ENCODE results near the gene CACNB2.

GRCh38 chr10:18359812-18360211 is 219.6 kb downstream of the CACNB2 start:
- TF ChIP-seq PKNOX1 (IDR thresholded peaks at IDR 0.05), result no peak
- TF ChIP-seq BHLHE40 (IDR thresholded peaks at IDR 0.05; ENCODE audit: borderline replicate concordance), result no peak
- no peak for TF ChIP-seq TARDBP (IDR thresholded peaks at IDR 0.05)
- no peak for TF ChIP-seq FOXA1 (IDR thresholded peaks at IDR 0.05)
- TF ChIP-seq SUZ12 (IDR thresholded peaks at IDR 0.05), result no peak
- TF ChIP-seq FOXM1 (IDR thresholded peaks at IDR 0.05; ENCODE audit: borderline replicate concordance), result no peak
- TF ChIP-seq HDGF (IDR thresholded peaks at IDR 0.05; ENCODE audit: borderline replicate concordance), result no peak
- TF ChIP-seq CTBP1 (IDR thresholded peaks at IDR 0.05; ENCODE audit: borderline replicate concordance), result no peak
- TF ChIP-seq ZNF384 (IDR thresholded peaks at IDR 0.05), result no peak
- no peak for TF ChIP-seq SP1 (IDR thresholded peaks at IDR 0.05)
- no peak for TF ChIP-seq FOXK2 (IDR thresholded peaks at IDR 0.05)
- TF ChIP-seq ARNT (IDR thresholded peaks at IDR 0.05), result no peak
- TF ChIP-seq NFRKB (IDR thresholded peaks at IDR 0.05), result no peak
